NCI-H82 treated with DMSO at 0.1 percent for 48 hours (cell line): ENCODE results near the gene PDE7B.
"Not testable (repeated sequence)": the region's sequence is repeated elsewhere in the genome, so short reads cannot be mapped to it uniquely, and the experiment has no call there.

Source experiments
- DNase-seq: peaks from one replicate; lab custom pipeline; 2025; ENCODE audit not compliant: unreplicated experiment; lab: John Stamatoyannopoulos, UW

PDE7B gene

GRCh38 chr6:136139111-136139510, 287.6 kb downstream of the PDE7B start:
- DNase-seq: not testable (repeated sequence)

GRCh38 chr6:136144251-136145023, 292.9 kb downstream of the PDE7B start:
- no peak for DNase-seq

- DNase-seq: no peak
These were observed 294.6 kb downstream of the PDE7B start for GRCh38 chr6:136146130-136146529.

- no peak for DNase-seq
These were observed 295.8 kb downstream of the PDE7B start for GRCh38 chr6:136147342-136147741.

GRCh38 chr6:136148051-136148450, 296.6 kb downstream of the PDE7B start:
- DNase-seq: no peak

- DNase-seq: no peak
These were observed 297.0 kb downstream of the PDE7B start for GRCh38 chr6:136148523-136148922.

GRCh38 chr6:136149311-136149710, 297.8 kb downstream of the PDE7B start:
- DNase-seq: no peak

GRCh38 chr6:136150961-136151360, 299.5 kb downstream of the PDE7B start:
- DNase-seq: no peak

- no peak for DNase-seq
These were observed 302.3 kb downstream of the PDE7B start for GRCh38 chr6:136153707-136154375.

- no peak for DNase-seq
These were observed 303.7 kb downstream of the PDE7B start for GRCh38 chr6:136155191-136155590.

GRCh38 chr6:136157743-136158142, 306.2 kb downstream of the PDE7B start:
- DNase-seq: no peak

GRCh38 chr6:136158387-136158821, 306.9 kb downstream of the PDE7B start:
- no peak for DNase-seq

GRCh38 chr6:136158971-136159370, 307.5 kb downstream of the PDE7B start:
- DNase-seq: no peak

GRCh38 chr6:136160250-136160649, 308.7 kb downstream of the PDE7B start:
- DNase-seq: no peak

- no peak for DNase-seq
These were observed 310.4 kb downstream of the PDE7B start for GRCh38 chr6:136161950-136162349.

- no peak for DNase-seq
These were observed 311.8 kb downstream of the PDE7B start for GRCh38 chr6:136163260-136163659.

- DNase-seq: no peak
These were observed 315.3 kb downstream of the PDE7B start for GRCh38 chr6:136166815-136167214.

GRCh38 chr6:136169394-136170148, 318.1 kb downstream of the PDE7B start:
- peak; percentile 94 for DNase-seq

GRCh38 chr6:136171231-136171630, 319.7 kb downstream of the PDE7B start:
- peak; percentile 27 for DNase-seq

- DNase-seq: no peak
These were observed 322.3 kb downstream of the PDE7B start for GRCh38 chr6:136173519-136174507.

- no peak for DNase-seq
These were observed 323.0 kb downstream of the PDE7B start for GRCh38 chr6:136174510-136174909.
